ENCODE results near the gene KIF25.

KIF25 gene

DNA sequence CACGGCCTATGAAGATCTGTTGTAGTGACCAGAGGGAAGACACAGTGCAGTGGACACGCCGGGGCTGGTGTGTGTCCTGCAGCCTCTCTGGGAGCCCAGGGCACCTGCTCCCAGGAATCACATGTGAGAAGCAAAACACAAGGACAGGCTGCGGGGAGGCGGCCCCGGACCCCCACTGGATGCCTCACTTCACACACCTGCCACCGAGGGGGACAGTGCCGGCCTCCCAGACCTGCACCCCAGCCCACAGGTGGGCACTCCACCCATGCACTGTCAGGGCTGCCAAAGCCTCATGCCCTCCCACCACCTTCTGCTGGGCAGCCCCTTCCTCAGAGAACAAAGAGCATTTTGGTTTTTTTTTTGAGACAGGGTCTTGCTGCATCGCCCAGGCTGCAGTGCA lies 54.2 kb downstream of the KIF25 start:
- no peak for TF ChIP-seq CTCF (IDR thresholded peaks at IDR 0.05; ENCODE audit: insufficient read depth, low read depth, low read length, missing control alignments)
- no peak for DNase-seq (ENCODE audit: low read depth)
- H3K4me3 ChIP-seq (ENCODE audit: low read depth, low read length) = no peak overlapping the region

DNA sequence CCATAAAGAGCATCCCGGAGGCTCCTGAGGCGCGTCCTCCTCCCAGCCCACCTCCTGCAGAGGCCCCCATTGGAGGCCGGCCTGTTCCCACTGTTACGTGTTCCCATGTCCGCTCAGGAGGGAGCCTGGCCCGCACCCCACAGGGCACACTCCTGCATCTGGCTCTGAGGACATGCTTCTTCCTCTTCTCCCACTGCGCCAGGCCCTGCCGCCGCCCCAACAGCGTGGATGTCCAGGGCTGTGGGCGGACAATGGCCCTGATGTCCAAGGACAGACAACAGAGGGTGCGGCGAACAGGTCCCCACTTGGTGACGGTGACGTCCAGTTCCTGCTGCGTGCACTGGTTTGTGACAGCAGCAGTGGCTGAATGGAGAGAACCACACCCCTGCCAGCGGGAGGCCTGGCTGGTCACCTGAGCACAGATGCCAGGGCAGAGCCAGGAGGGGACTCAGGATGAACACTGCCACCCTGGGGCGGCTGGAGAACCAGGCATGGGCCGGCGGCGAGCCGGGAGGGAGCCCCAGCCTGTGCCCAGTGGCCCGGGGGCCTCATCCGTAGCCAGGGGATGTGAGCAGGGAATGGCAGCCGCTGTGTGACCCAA lies 54.9 kb downstream of the KIF25 start:
- H3K4me3 ChIP-seq (ENCODE audit: low read depth, low read length) = no peak overlapping the region
- no peak for DNase-seq (ENCODE audit: low read depth)
- no peak for TF ChIP-seq CTCF (IDR thresholded peaks at IDR 0.05; ENCODE audit: insufficient read depth, low read depth, low read length, missing control alignments)

DNA sequence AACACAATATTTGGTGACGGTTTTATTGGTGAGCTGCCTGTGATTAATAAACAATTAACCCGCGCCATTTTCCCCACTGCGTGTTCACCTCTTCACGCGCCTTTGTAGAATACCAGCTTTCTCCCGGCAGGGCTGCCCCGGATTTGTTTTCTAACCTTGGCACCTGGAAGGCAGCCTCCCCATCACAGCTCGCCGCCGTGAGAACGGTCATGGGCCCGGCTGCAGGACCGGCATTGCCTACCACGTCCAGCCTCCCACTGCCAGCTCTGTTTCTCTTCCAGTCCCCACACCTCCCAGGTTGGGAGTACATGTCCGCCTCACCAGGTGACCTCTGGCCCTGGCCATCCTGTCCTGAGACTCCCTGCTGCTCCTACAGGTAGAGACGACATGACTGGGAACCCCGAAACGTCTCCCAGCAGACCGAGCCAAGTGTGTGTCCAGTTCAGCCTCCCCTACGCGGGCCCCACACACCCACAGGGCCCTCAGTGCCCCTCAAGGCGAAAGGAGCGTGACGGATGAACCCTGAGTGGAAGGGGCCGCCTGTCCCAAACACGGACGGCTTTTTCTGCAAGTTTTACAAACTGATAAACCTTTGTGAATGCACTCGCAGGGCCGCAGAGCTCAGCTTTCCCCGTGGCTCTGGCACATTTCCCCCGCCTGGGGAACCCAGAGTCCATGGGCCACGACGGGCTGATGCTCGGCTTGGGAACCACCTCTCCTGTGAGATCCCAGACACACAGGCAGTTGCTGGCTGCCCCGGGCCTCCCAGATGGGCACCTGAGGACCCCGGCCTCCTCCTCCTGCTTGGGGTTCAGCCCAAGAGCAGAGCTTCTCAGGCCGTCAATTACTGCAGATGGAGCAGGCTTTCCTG lies 55.9 kb downstream of the KIF25 start:
- TF ChIP-seq CTCF (IDR thresholded peaks at IDR 0.05; ENCODE audit: insufficient read depth, low read depth, low read length, missing control alignments) = no peak
- no peak for DNase-seq (ENCODE audit: low read depth)
- H3K4me3 ChIP-seq (ENCODE audit: low read depth, low read length) = no peak overlapping the region

GRCh38 chr6:168053957-168054471 lies 56.5 kb downstream of the KIF25 start:
- no peak for DNase-seq (ENCODE audit: low read depth)

GRCh38 chr6:168054765-168055560 lies 57.5 kb downstream of the KIF25 start:
- no peak overlapping the region for H3K4me3 ChIP-seq (ENCODE audit: low read depth, low read length)
- no peak for DNase-seq (ENCODE audit: low read depth)
- no peak for TF ChIP-seq CTCF (IDR thresholded peaks at IDR 0.05; ENCODE audit: insufficient read depth, low read depth, low read length, missing control alignments)

More at GRCh38 chr6:168053957-168054471, 56.5 kb downstream of the KIF25 start:
- H3K4me3 ChIP-seq (ENCODE audit: low read depth, low read length) = no peak overlapping the region
- no peak for TF ChIP-seq CTCF (IDR thresholded peaks at IDR 0.05; ENCODE audit: insufficient read depth, low read depth, low read length, missing control alignments)

- no peak for TF ChIP-seq CTCF (IDR thresholded peaks at IDR 0.05; ENCODE audit: insufficient read depth, low read depth, low read length, missing control alignments)
- DNase-seq (ENCODE audit: low read depth) = no peak
- H3K4me3 ChIP-seq (ENCODE audit: low read depth, low read length) = no peak overlapping the region
Measured at GRCh38 chr6:168055696-168056489, 58.4 kb downstream of the KIF25 start.

Data from GM12865 (cell line).